Esophagus muscularis mucosa (tissue), 4 donors: ENCODE measurements around the gene RIN3. TPM values are rescaled to one million over a fixed set of nuclear protein-coding genes. Genes with fewer than 3 reads are reported as not detected.

Experiments used
- DNase-seq: peaks from one replicate; pipeline ENCODE4 v3.0.0-alpha.2; 2017; ENCODE audit errors: extremely low spot score
- H3K27ac ChIP-seq, 4 donors: fragments of 200-600 bp; sonication (generic); replicated peaks in 1 of 4; 1 replicate in 3 of 4; 2 replicates in 1 of 4; pipeline ENCODE4 v1.5.1; 2016 to 2019; ENCODE audit warnings: mild to moderate bottlenecking in 1 of 4
- H3K27me3 ChIP-seq, 4 donors: fragments of 200-600 bp; sonication (generic); one replicate each; pipeline versions ENCODE4 v1.5.1 to v1.6.0; 2016 to 2019
- H3K36me3 ChIP-seq, 4 donors: fragments of 200-600 bp; sonication (generic); one replicate each; pipeline ENCODE4 v1.5.1; 2016 to 2019
- H3K4me1 ChIP-seq, 4 donors: fragments of 200-600 bp; sonication (generic); one replicate each; pipeline ENCODE4 v1.5.1; 2016 to 2019
- H3K4me3 ChIP-seq, 4 donors: fragments of 200-600 bp; sonication (generic); 1 replicate in 2 of 4; 2 replicates in 2 of 4; pipeline ENCODE4 v1.5.1; 2016 to 2019; ENCODE audit warnings: mild to moderate bottlenecking in 4 of 4, moderate library complexity in 1 of 4
- H3K9me3 ChIP-seq, 4 donors: fragments of 200-600 bp; sonication (generic); 1 replicate in 3 of 4; 2 replicates in 1 of 4; pipeline ENCODE4 v1.5.1; 2016 to 2019
- CTCF ChIP-seq, 3 experiments: fragments of 200-600 bp in 2 of 3; fragments of 450-650 bp in 1 of 3; sonication (generic) in 2 of 3; IDR thresholded peaks; one replicate each; pipeline ENCODE4 v1.5.1; 2017 to 2019; ENCODE audit warnings: antibody characterized with exemption in 3 of 3, mild to moderate bottlenecking in 2 of 3, moderate library complexity in 1 of 3
- EP300 ChIP-seq: sonication (generic); formaldehyde crosslinking; IDR thresholded peaks from one replicate; pipeline ENCODE4 v1.6.1; 2017; ENCODE audit warnings: antibody characterized with exemption
- POLR2A ChIP-seq: fragments of 450-650 bp; IDR thresholded peaks from one replicate; pipeline ENCODE4 v1.6.1; 2017; ENCODE audit warnings: antibody characterized with exemption, moderate library complexity, mild to moderate bottlenecking, low read depth
- POLR2AphosphoS5 ChIP-seq, 2 donors: sonication (generic); formaldehyde crosslinking; IDR thresholded peaks; one replicate each; pipeline ENCODE4 v1.6.1; 2017; ENCODE audit warnings: antibody characterized with exemption in 2 of 2
- WGBS: methylation state at CpG from one replicate; pipeline ENCODE4 v1.1.5; 2018; 5-methylcytosine and 5-hydroxymethylcytosine counted together
- intact Hi-C: fragments of 100-400 bp; cut with DNase I; formaldehyde crosslinking; loops from one replicate; pipeline ENCODE4 v1.15.1; 2023
- total RNA-seq, 4 donors: library from RNA; depleted of rRNA; stranded (reverse); fragments of >200 nt; gene quantifications; one replicate each; pipeline versions ENCODE4 v1.1.0 to v1.2.1, GENCODE V29; 2016

Gene RIN3
- total RNA-seq, 4 donors from 2014 or later = 10.6 to 20.0 (median 13.1) TPM

GRCh38 chr14:92654239-92654901 lies 140.8 kb downstream of the RIN3 start:
- intact Hi-C loops = no loop called here
- Histone ChIP-seq H3K4me3 (peak overlapping the region; percentile 20 to 41 (median 38)), H3K9me3 (no peaks in the 10 kb centered on the region), H3K4me1 (peaks cover 16 to 51% (median 38%) of the 10 kb centered on the region in 4 donors), H3K27me3 (no peaks in the 10 kb centered on the region), H3K27ac (peak overlapping the region in 3 of 4 donors; percentile 0 to 52 (median 20)), H3K36me3 (peaks cover 0 to 44% (median 25%) of the 10 kb centered on the region in 4 donors)
- 83% methylated on average over 18 of the region's 18 CpGs for WGBS
- TF ChIP-seq CTCF (IDR thresholded peaks at IDR 0.05) (no peak), POLR2A (no peak), EP300 (no peak), POLR2AphosphoS5 (IDR thresholded peaks at IDR 0.05) (no peak)
- DNase-seq = no peak

GRCh38 chr14:92655419-92656201 lies 142.0 kb downstream of the RIN3 start:
- H3K4me3 ChIP-seq = peak overlapping the region in 1 of 4 donors; percentile 20
- peaks cover 24 to 46% (median 35%) of the 10 kb centered on the region in 4 donors for H3K4me1 ChIP-seq
- no peak for TF ChIP-seq CTCF (IDR thresholded peaks at IDR 0.05)
- TF ChIP-seq EP300 = no peak
- TF ChIP-seq POLR2AphosphoS5 (IDR thresholded peaks at IDR 0.05) = no peak
- no peak for TF ChIP-seq POLR2A
- WGBS = 67% methylated on average over 13 of the region's 13 CpGs
- peak overlapping the region in 3 of 4 donors; percentile 20 to 52 (median 42) for H3K27ac ChIP-seq
- DNase-seq = no peak
- H3K9me3 ChIP-seq = no peaks in the 10 kb centered on the region
- peaks cover 0 to 43% (median 35%) of the 10 kb centered on the region in 4 donors for H3K36me3 ChIP-seq
- H3K27me3 ChIP-seq = no peaks in the 10 kb centered on the region
- intact Hi-C loops = no loop called here

GRCh38 chr14:92656306-92657081 lies 142.9 kb downstream of the RIN3 start:
- Histone ChIP-seq H3K9me3 (no peaks in the 10 kb centered on the region), H3K4me1 (peaks cover 24 to 38% (median 30%) of the 10 kb centered on the region in 4 donors), H3K27me3 (no peaks in the 10 kb centered on the region), H3K27ac (peak overlapping the region; percentile 20 to 52 (median 45)), H3K4me3 (no peak overlapping the region), H3K36me3 (peaks cover 0 to 46% (median 42%) of the 10 kb centered on the region in 4 donors)
- no peak for DNase-seq
- TF ChIP-seq POLR2AphosphoS5 (IDR thresholded peaks at IDR 0.05) (no peak), CTCF (IDR thresholded peaks at IDR 0.05) (peak in 1 of 3 experiments; percentile 7)
- WGBS = 86% methylated on average over 6 of the region's 8 CpGs
- intact Hi-C loops = no loop called here

- no peak for DNase-seq
- no peak for TF ChIP-seq EP300
- TF ChIP-seq CTCF (IDR thresholded peaks at IDR 0.05) = no peak
- TF ChIP-seq POLR2AphosphoS5 (IDR thresholded peaks at IDR 0.05) = peak in 1 of 2 donors; percentile 43
- whole genome bisulfite sequencing = 56% methylated on average over 13 of the region's 13 CpGs
- Histone ChIP-seq H3K9me3 (no peaks in the 10 kb centered on the region), H3K4me3 (no peak overlapping the region), H3K4me1 (peaks cover 24 to 38% (median 30%) of the 10 kb centered on the region in 4 donors), H3K27me3 (no peaks in the 10 kb centered on the region), H3K27ac (peak overlapping the region; percentile 37 to 52 (median 45)), H3K36me3 (peaks cover 0 to 45% (median 39%) of the 10 kb centered on the region in 4 donors)
- intact Hi-C loops = no loop called here
These were observed 144.0 kb downstream of the RIN3 start for GRCh38 chr14:92657457-92658142.
